ENCODE results near the gene KLHDC4. TPM values are rescaled to one million over a fixed set of nuclear protein-coding genes. Genes with fewer than 3 reads are reported as not detected.
"Not testable (repeated sequence)": the region's sequence is repeated elsewhere in the genome, so short reads cannot be mapped to it uniquely, and the experiment has no call there.

KLHDC4 gene
- total RNA-seq, 1 experiment from 2014 or later = 25.9 TPM

DNA sequence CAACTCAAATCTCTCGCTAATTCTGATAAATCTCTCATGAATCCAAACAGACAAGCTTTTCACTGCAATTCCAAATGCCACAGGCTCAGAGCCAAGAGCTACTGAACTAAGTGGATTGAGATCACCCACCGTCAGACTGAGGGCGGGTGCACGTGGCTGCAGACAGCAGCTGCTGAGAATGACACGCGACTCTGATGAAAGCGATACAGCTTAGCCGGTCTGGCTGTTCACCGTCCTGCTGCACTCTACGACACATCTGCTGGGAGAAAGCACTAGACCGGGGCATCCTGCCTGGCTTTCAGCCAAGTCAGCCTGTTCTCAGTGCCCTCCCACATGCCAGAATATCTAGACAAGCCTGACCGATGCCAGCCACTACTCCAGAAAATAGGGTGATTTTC lies 42.6 kb downstream of the KLHDC4 start:
- peaks cover 49% of the 10 kb centered on the region for H3K4me1 ChIP-seq
- H3K27me3 ChIP-seq = no peaks in the 10 kb centered on the region
- peaks cover 6% of the 10 kb centered on the region for H3K36me3 ChIP-seq
- DNase-seq = peak; percentile 96
- no peak overlapping the region for H3K4me3 ChIP-seq
- no peaks in the 10 kb centered on the region for H3K9me3 ChIP-seq (replicated peaks)
- H3K27ac ChIP-seq = peak overlapping the region; percentile 82

- Histone ChIP-seq H3K27ac (peak overlapping the region; percentile 82), H3K4me1 (peaks cover 46% of the 10 kb centered on the region), H3K9me3 (replicated peaks) (no peaks in the 10 kb centered on the region)
These were observed 43.1 kb downstream of the KLHDC4 start for GRCh38 chr16:87722590-87723225.

DNA sequence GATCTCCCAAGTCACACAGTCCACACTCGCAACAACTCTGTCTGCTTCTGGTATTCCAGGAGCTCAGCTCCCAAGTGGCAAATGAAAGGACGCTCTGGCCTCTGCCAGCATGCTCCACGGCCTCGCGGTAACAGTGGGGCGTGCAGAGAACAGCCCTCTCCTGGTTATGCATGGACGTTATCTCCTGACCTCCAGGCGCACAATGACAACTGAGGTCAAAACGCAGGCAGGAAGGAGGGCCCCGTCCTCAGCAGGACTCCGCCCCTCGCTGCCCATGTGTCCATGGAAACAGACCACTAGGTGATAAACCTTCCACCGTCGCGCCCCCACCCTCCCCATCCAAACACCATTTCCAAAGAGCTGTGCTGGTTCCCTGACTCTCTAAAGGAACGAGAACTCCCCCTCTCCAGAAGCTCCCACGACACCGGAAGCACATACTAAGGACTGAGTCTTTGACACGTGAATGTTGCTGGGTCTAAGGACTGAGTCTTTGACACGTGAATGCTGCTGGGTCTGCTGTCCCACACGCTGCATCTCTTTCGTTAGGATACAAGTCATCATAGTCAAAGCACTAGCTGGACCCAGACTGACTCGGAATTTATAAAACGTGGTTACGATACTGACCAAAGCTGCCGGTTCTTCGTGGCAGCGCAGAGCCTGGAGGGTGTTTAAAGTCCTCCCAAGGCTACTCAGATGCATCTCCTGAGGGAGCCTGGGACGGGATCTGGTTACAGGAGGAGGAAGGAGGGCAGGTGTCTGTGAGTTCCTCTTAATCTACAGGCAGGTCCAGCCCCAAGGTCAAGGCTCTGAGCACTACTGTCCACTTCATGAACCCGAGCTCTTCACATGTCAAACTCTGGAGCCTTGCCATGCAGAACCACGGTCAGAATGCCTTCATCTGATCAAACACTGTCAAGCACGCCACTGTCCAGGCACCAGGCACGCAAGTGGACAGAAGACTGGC lies 43.9 kb downstream of the KLHDC4 start:
- Histone ChIP-seq H3K27me3 (no peaks in the 10 kb centered on the region), H3K4me3 (no peak overlapping the region), H3K4me1 (peaks cover 38% of the 10 kb centered on the region), H3K36me3 (peaks cover 6% of the 10 kb centered on the region), H3K9me3 (replicated peaks) (no peaks in the 10 kb centered on the region), H3K27ac (peak overlapping the region; percentile 82)
- DNase-seq = no peak

More at GRCh38 chr16:87722590-87723225, 43.1 kb downstream of the KLHDC4 start:
- no peak for DNase-seq
- Histone ChIP-seq H3K36me3 (peaks cover 6% of the 10 kb centered on the region), H3K27me3 (no peaks in the 10 kb centered on the region), H3K4me3 (no peak overlapping the region)

DNA sequence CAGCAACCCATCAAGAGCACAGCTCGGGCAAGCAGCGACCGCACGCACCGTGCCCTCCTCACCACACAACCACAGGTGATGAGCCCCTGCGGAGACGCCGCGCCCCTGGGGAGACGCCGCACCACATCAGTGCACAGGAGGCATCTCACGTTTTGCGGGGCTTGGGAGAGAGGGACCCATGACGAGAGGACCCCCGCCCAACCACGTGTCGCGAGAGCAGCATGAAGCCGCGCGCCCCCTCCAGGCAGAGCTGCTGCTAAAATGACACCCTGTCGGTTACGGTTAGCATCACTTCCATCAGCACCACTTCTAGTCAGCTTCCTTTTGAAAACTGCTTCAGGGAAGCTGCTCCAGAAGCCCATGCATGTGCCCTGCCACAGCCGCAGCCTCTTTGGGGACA lies 45.3 kb downstream of the KLHDC4 start:
- H3K4me3 ChIP-seq = no peak overlapping the region
- no peak for DNase-seq
- peaks cover 6% of the 10 kb centered on the region for H3K36me3 ChIP-seq
- H3K4me1 ChIP-seq = peaks cover 31% of the 10 kb centered on the region
- no peak overlapping the region for H3K27ac ChIP-seq
- no peaks in the 10 kb centered on the region for H3K27me3 ChIP-seq
- no peaks in the 10 kb centered on the region for H3K9me3 ChIP-seq (replicated peaks)

- not testable (repeated sequence) for H3K4me3 ChIP-seq; H3K27me3 ChIP-seq; H3K36me3 ChIP-seq; H3K27ac ChIP-seq; H3K9me3 ChIP-seq (replicated peaks); DNase-seq
- peaks cover 21% of the 10 kb centered on the region for H3K4me1 ChIP-seq
These were observed 47.0 kb downstream of the KLHDC4 start for GRCh38 chr16:87718831-87719230.

- Histone ChIP-seq H3K9me3 (replicated peaks) (no peaks in the 10 kb centered on the region), H3K36me3 (no peaks in the 10 kb centered on the region), H3K4me1 (no peaks in the 10 kb centered on the region), H3K4me3 (no peak overlapping the region), H3K27ac (no peak overlapping the region), H3K27me3 (no peaks in the 10 kb centered on the region)
- no peak for DNase-seq
These were observed 50.1 kb downstream of the KLHDC4 start for GRCh38 chr16:87715658-87716057.

- no peak overlapping the region for H3K4me3 ChIP-seq
- H3K4me1 ChIP-seq = no peaks in the 10 kb centered on the region
- H3K9me3 ChIP-seq (replicated peaks) = no peaks in the 10 kb centered on the region
- no peak overlapping the region for H3K27ac ChIP-seq
- DNase-seq = no peak
- H3K27me3 ChIP-seq = no peaks in the 10 kb centered on the region
- no peaks in the 10 kb centered on the region for H3K36me3 ChIP-seq
These were observed 50.6 kb downstream of the KLHDC4 start for GRCh38 chr16:87715231-87715630.

- Histone ChIP-seq H3K27ac (no peak overlapping the region), H3K27me3 (no peaks in the 10 kb centered on the region), H3K4me1 (no peaks in the 10 kb centered on the region), H3K4me3 (no peak overlapping the region), H3K9me3 (replicated peaks) (no peaks in the 10 kb centered on the region), H3K36me3 (no peaks in the 10 kb centered on the region)
- DNase-seq = no peak
These were observed 52.1 kb downstream of the KLHDC4 start for GRCh38 chr16:87713451-87714229.

GRCh38 chr16:87712184-87712762 lies 53.5 kb downstream of the KLHDC4 start:
- Histone ChIP-seq H3K9me3 (replicated peaks) (no peaks in the 10 kb centered on the region), H3K4me1 (no peaks in the 10 kb centered on the region), H3K36me3 (no peaks in the 10 kb centered on the region), H3K4me3 (no peak overlapping the region), H3K27ac (no peak overlapping the region), H3K27me3 (no peaks in the 10 kb centered on the region)
- no peak for DNase-seq

DNA sequence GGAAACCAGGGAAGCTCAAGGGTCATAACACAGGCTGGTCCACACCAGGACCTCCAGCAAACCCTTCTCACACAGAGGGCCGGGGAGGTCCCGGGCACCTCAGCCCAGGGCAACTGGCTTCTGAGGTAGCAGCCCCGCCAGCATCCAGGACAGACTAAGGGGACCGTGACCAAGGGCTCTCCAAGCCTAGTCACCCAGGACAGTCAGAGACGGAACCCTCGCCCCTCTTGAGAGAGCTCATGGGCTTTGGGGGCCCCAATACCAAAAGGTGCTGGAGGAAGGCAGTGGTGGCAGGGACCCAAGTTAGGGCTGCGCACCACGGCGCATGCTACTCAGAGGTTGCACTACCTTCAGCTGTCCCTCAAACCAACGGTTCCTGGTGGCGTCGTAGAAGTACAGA lies 54.9 kb downstream of the KLHDC4 start:
- Histone ChIP-seq H3K27ac (no peak overlapping the region), H3K9me3 (replicated peaks) (no peaks in the 10 kb centered on the region), H3K4me3 (no peak overlapping the region), H3K36me3 (no peaks in the 10 kb centered on the region), H3K4me1 (no peaks in the 10 kb centered on the region), H3K27me3 (no peaks in the 10 kb centered on the region)
- no peak for DNase-seq

GRCh38 chr16:87709677-87710076 lies 56.1 kb downstream of the KLHDC4 start:
- Histone ChIP-seq H3K4me3 (no peak overlapping the region), H3K27ac (no peak overlapping the region), H3K9me3 (replicated peaks) (no peaks in the 10 kb centered on the region), H3K27me3 (no peaks in the 10 kb centered on the region), H3K4me1 (no peaks in the 10 kb centered on the region), H3K36me3 (no peaks in the 10 kb centered on the region)
- no peak for DNase-seq

- H3K4me1 ChIP-seq = no peaks in the 10 kb centered on the region
- no peaks in the 10 kb centered on the region for H3K36me3 ChIP-seq
- H3K4me3 ChIP-seq = no peak overlapping the region
- no peak for DNase-seq
- no peak overlapping the region for H3K27ac ChIP-seq
- no peaks in the 10 kb centered on the region for H3K9me3 ChIP-seq (replicated peaks)
- no peaks in the 10 kb centered on the region for H3K27me3 ChIP-seq
These were observed 56.7 kb downstream of the KLHDC4 start for GRCh38 chr16:87708881-87709638.

- Histone ChIP-seq H3K27me3 (no peaks in the 10 kb centered on the region), H3K9me3 (replicated peaks) (no peaks in the 10 kb centered on the region), H3K4me1 (no peaks in the 10 kb centered on the region), H3K4me3 (no peak overlapping the region), H3K27ac (no peak overlapping the region), H3K36me3 (no peaks in the 10 kb centered on the region)
- no peak for DNase-seq
These were observed 57.8 kb downstream of the KLHDC4 start for GRCh38 chr16:87707714-87708580.
